HG03521 (cell line): ENCODE data around the gene SCAI.
"Not testable (repeated sequence)": the region's sequence is repeated elsewhere in the genome, so short reads cannot be mapped to it uniquely, and the experiment has no call there.

ENCODE experiments used
- ATAC-seq: cut with Tn5 transposase; IDR thresholded peaks from one replicate; pipeline ENCODE4 v1.9.1; 2021; ENCODE audit warnings: mild to moderate bottlenecking, moderate library complexity; ENCODE audit not compliant: unreplicated experiment

Gene SCAI

GRCh38 chr9:124949387-124949786 is 193.9 kb downstream of the SCAI start:
- no peak for ATAC-seq

GRCh38 chr9:124947727-124948391 is 195.5 kb downstream of the SCAI start:
- ATAC-seq = no peak

DNA sequence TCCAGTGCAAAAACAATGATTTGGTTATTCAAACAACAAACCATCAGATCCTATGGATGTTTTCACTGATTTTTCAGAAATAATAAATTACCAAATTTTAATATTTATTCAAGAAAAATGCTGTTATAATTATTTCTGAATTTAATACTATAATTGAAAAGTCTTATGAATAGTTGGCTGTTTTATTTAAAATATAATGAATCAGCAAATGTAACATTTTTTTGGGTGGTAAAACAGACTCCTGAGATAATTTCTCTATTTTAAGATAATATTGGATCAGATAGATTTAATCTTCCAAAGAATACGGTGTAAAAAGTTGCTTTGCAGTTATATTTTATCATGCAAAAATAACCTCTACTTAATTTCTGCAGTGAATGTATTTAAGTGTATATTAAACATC is 197.2 kb downstream of the SCAI start:
- no peak for ATAC-seq

DNA sequence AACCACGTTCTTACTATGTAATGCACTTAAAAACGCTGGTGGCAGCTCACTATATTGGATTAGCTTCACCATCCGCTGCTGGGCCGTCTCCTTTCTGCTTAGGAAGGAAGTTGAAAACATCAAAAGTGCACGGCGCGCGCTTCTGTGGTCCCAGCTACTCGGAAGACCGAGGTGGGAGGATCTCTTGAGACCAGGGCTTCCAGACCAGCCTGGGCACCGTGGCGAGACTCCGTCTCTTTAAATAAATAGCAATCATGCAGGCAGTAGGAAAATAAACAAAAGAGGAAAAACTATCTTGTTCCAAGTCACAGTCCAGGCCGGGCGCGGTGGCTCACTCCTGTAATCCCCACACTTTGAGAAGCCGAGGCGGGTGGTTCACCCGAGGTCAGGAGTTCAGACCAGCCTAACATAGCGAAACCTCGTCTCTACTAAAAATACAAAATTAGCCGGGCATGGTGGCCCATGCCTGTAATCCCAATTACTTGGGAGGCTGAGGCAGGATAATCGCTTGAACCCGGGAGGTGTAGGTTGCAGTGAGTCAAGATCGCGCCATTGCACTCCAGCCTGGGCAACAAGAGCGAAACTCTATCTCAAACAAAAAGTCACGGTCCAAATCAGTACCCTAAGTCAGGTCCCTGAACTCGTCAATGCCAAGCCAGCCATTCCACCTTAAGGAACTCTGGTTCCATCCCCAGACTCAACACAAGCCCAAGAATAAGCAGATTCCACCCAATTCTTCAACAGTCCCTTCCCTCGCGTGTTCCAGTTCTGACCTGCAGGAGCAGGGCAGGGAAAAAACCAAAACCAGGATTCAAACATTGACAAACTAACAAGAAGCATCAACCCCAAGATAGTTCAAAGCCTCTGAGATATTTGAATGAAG is 201.4 kb downstream of the SCAI start:
- ATAC-seq = peak; percentile 12

- ATAC-seq = peak; percentile 82
Measured at GRCh38 chr9:124940894-124941678, 202.2 kb downstream of the SCAI start, which contains the start of gene GOLGA1. TSS of gene GOLGA1 (minus strand) at chr9:124941083. CDS start at chr9:124938711, 2,372 bp downstream.

GRCh38 chr9:124940521-124940893 is 202.8 kb downstream of the SCAI start:
- ATAC-seq = peak; percentile 35

DNA sequence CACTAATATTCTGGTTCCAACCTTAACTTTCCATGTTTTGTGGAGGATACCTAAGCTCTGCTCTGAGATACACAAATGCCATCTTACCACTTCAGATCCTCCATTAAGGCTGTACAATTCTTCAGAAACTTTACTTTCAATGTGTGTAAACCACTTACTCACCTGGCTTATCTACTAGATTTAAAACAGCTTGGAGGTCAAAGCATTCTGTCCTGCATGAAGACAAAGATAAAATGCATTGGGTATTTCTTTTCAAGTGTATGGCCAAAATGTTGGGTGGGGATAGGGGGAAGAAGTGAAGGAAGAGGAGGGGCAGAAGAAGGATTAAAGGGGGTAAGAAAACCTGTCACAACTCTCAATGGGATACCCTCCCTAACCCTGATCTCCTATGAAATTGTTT is 203.4 kb downstream of the SCAI start:
- ATAC-seq = no peak

- ATAC-seq = no peak
Measured at GRCh38 chr9:124934290-124934689, 209.0 kb downstream of the SCAI start.

- no peak for ATAC-seq
Measured at GRCh38 chr9:124932333-124932732, 211.0 kb downstream of the SCAI start.

- no peak for ATAC-seq
Measured at GRCh38 chr9:124929464-124929863, 213.9 kb downstream of the SCAI start.

DNA sequence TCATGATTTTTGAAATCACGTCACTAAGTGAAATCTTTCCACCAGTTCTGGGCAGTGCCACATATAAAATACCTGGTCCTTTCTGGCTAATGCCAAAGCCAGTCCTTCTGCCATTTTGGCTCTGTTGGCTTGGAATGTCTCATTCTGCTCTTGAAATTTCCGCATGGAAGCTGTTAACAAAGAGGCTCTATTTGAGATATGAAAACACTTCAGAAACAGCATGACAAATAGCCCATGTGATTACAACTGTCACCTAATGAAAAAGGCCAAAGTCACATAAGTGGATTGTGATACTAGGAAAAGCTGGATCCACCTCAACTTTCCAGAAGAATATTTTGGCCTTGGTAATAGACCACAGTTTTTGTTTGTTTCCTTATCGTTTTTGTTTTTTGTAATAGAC is 215.2 kb downstream of the SCAI start:
- no peak for ATAC-seq

GRCh38 chr9:124920394-124920793 is 222.9 kb downstream of the SCAI start:
- not testable (repeated sequence) for ATAC-seq

- ATAC-seq = no peak
Measured at GRCh38 chr9:124914753-124915405, 228.4 kb downstream of the SCAI start.

GRCh38 chr9:124913378-124913777 is 229.9 kb downstream of the SCAI start:
- ATAC-seq = no peak

GRCh38 chr9:124911766-124912165 is 231.6 kb downstream of the SCAI start:
- no peak for ATAC-seq

DNA sequence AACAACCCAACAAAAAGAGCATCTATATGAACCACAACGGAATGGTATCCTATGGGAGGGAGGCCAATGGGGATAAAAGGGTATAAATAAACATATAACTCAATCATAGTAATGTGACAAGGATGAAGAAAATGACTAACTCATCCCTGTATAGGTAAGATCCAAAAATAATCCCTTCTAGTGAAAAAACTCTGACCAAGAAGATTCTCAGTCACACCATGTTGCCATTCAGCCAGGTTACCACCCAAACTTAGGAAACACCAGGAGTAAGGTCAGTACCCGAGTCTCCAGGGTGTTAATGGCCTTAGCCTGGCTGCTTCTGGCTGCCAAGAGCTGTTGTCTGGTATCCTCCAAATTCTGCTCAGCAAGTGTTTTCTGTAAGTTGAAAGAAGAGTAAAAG is 235.2 kb downstream of the SCAI start:
- no peak for ATAC-seq

DNA sequence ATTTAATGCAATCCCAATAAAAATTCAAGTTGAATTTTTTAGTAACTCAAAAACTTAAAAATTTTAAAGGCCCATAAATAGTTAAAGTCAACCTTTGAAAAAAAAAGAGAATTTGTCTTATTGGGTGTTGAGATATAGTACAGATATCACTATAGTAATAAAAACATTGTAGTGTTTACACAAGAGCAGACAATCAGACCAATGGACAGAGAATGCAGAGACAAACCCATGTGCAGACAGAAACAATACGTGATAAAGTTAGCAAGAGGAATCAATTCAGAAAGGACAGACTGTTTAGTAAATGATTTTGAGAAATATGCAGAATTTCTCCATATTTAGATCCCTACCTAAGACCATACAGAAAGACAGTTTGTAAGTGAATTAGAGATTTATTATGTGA is 236.4 kb downstream of the SCAI start:
- ATAC-seq = no peak

GRCh38 chr9:124899845-124900244 is 243.5 kb downstream of the SCAI start:
- no peak for ATAC-seq

DNA sequence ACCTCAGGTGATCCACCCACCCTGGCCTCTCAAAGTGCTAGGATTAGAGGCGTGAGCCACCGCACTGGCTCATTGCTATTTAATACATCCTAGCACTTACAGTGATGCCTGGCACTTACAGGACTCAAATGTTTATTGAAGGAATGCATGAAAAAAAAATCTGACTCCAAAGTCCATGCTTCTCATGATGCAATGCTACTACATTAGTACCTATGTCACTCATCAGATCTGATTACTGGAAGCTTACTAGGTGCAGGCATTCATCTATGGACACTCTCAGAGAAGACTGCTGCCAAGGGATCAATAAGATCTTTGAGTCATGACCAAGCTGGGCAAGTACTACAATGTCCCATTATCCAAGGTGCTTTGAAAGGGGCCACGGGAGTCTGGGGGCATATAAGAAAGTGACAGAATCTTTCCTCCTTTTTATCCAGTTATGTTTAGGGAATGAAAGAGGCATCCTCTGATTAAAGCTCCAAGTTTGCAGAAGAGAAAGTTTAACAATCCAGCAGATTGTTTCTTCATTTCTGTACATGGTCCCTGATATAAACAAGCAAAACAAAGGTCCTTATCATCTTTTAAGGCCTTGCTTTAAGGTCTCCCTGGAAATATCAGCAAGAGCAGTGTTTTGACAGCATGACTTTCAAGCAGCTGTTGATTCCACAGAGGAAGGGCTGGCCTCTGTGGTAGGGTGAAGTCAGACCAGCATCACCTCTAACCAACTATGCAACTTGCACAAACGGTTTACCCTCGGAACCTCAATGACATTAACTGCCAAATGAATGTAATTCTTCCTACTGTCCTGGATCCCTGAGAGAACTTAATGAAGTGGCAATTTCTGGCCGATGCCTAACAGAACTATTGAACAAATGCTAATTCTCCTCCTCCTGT is 245.5 kb downstream of the SCAI start:
- no peak for ATAC-seq

- no peak for ATAC-seq
Measured at GRCh38 chr9:124894741-124895170, 248.6 kb downstream of the SCAI start.
